Endothelial cell of umbilical vein (primary cell): ENCODE results near the gene ITPR1. TPM values are rescaled to one million over a fixed set of nuclear protein-coding genes. Genes with fewer than 3 reads are reported as not detected.

ENCODE experiments used
- BruUV-seq: library from RNA; stranded (reverse); fragments of 400-500 nt; replicated peaks from 2 replicates; lab custom pipeline; 2021; lab: Mats Ljungman, UMichigan
- CTCF ChIA-PET: fragments of 300-600, 350-600 bp; sonication (Branson Sonifier 250); formaldehyde crosslinking; loops from one replicate; lab custom pipeline; 2021; ENCODE audit warnings: antibody characterized with exemption, inconsistent platforms; lab: Charles Lee
- POLR2A ChIA-PET: fragments of 300-600, 350-600 bp; sonication (Branson Sonifier 250); formaldehyde crosslinking; loops from one replicate; lab custom pipeline; 2021; ENCODE audit warnings: antibody characterized with exemption, inconsistent platforms; lab: Charles Lee
- DNase-seq: peaks from one replicate; pipeline ENCODE4 v3.0.0-alpha.2; 2011; ENCODE audit warnings: low read depth, low spot score
- FAIRE-seq: peaks from 2 replicates; lab custom pipeline; 2011; peaks lifted over from hg19 to GRCh38; lab: Jason Lieb, UNC
- H2AFZ ChIP-seq: 2 replicates; pipeline ENCODE4 v1.6.0; 2012; ENCODE audit warnings: low read depth, low read length, control low read depth, inconsistent platforms
- H3K27ac ChIP-seq: 2 replicates; pipeline ENCODE4 v1.5.1; 2011; ENCODE audit warnings: low read depth, mild to moderate bottlenecking, control low read depth, low read length, moderate library complexity; ENCODE audit not compliant: insufficient read depth
- H3K27me3 ChIP-seq, 2 experiments: 2 replicates each; pipeline versions ENCODE4 v1.6.0 to v1.6.1; 2011; ENCODE audit warnings: low read length in 2 of 2, mixed read lengths in 1 of 2; ENCODE audit not compliant: control insufficient read depth in 2 of 2, insufficient read depth in 2 of 2
- H3K36me3 ChIP-seq, 2 experiments: 2 replicates in 1 of 2; 3 replicates in 1 of 2; pipeline ENCODE4 v1.5.1; 2011; ENCODE audit warnings: low read length in 2 of 2, mild to moderate bottlenecking in 1 of 2, moderate library complexity in 1 of 2; ENCODE audit not compliant: control insufficient read depth in 2 of 2, insufficient read depth in 2 of 2; ENCODE audit errors: extremely low read depth in 1 of 2
- H3K4me1 ChIP-seq: 3 replicates; pipeline ENCODE4 v1.5.1; 2011; ENCODE audit warnings: mild to moderate bottlenecking, low read length; ENCODE audit not compliant: control insufficient read depth, insufficient read depth; ENCODE audit errors: extremely low read depth
- H3K4me2 ChIP-seq: 2 replicates; pipeline ENCODE4 v1.6.1; 2011; ENCODE audit warnings: low read length, control low read depth, mixed read lengths; ENCODE audit not compliant: insufficient read depth
- H3K4me3 ChIP-seq, 3 experiments: fragments of 200-600 bp in 1 of 3; sonication (generic), shearing (Covaris generic) in 1 of 3; replicated peaks in 1 of 3; 2 replicates each; pipeline ENCODE4 v1.5.1; 2011 to 2016; ENCODE audit warnings: control low read depth in 3 of 3, low read length in 3 of 3, mild to moderate bottlenecking in 2 of 3, inconsistent platforms in 1 of 3, low read depth in 1 of 3, moderate library complexity in 1 of 3; ENCODE audit not compliant: insufficient read depth in 1 of 3
- H3K79me2 ChIP-seq: 2 replicates; pipeline ENCODE4 v1.6.0; 2012; ENCODE audit warnings: low read length, inconsistent platforms; ENCODE audit not compliant: control insufficient read depth, insufficient read depth
- H3K9ac ChIP-seq: replicated peaks from 2 replicates; pipeline ENCODE3; 2011; ENCODE audit warnings: low read length, control low read depth; ENCODE audit not compliant: insufficient read depth; ENCODE audit errors: extremely low read depth
- H3K9me1 ChIP-seq: replicated peaks from 3 replicates; pipeline ENCODE4 v1.6.0; 2011; ENCODE audit warnings: mild to moderate bottlenecking, low read length; ENCODE audit not compliant: control insufficient read depth, insufficient read depth; ENCODE audit errors: extremely low read depth
- H3K9me3 ChIP-seq: replicated peaks from 2 replicates; pipeline ENCODE4 v1.5.1; 2012; ENCODE audit warnings: low read length, inconsistent platforms; ENCODE audit not compliant: control insufficient read depth, insufficient read depth
- H4K20me1 ChIP-seq: replicated peaks from 2 replicates; pipeline ENCODE3; 2011; ENCODE audit warnings: mild to moderate bottlenecking, low read length; ENCODE audit not compliant: control insufficient read depth, insufficient read depth; ENCODE audit errors: extremely low read depth
- CTCF ChIP-seq, 2 donors: IDR thresholded peaks; 1 replicate in 1 of 2; 2 replicates in 1 of 2; pipeline ENCODE4 v1.5.1; 2011; ENCODE audit warnings: low read length in 2 of 2, mild to moderate bottlenecking in 2 of 2, moderate library complexity in 2 of 2, control low read depth in 1 of 2, inconsistent platforms in 1 of 2, low read depth in 1 of 2; ENCODE audit not compliant: insufficient read depth in 1 of 2; ENCODE audit errors: extremely low read depth in 1 of 2
- EZH2 ChIP-seq: IDR thresholded peaks from 2 replicates; pipeline ENCODE4 v1.6.1; 2012; ENCODE audit warnings: borderline replicate concordance, low read depth, mild to moderate bottlenecking, moderate library complexity, low read length, inconsistent platforms; ENCODE audit not compliant: severe bottlenecking
- FOS ChIP-seq: IDR thresholded peaks from 2 replicates; pipeline ENCODE4 v1.6.1; 2011; ENCODE audit warnings: mild to moderate bottlenecking, low read length, moderate library complexity, borderline replicate concordance; ENCODE audit not compliant: insufficient read depth
- GATA2 ChIP-seq: IDR thresholded peaks from 2 replicates; pipeline ENCODE4 v1.7.0; 2011; ENCODE audit warnings: low read depth, mild to moderate bottlenecking, moderate library complexity, mixed read lengths, low read length; ENCODE audit not compliant: insufficient read length, insufficient read depth
- JUN ChIP-seq: IDR thresholded peaks from 2 replicates; pipeline ENCODE4 v1.6.1; 2011; ENCODE audit warnings: borderline replicate concordance, low read depth; ENCODE audit not compliant: insufficient read length, insufficient read depth
- MAX ChIP-seq: IDR thresholded peaks from 2 replicates; pipeline ENCODE4 v1.6.1; 2011; ENCODE audit not compliant: insufficient read depth, insufficient read length
- MYC ChIP-seq: IDR thresholded peaks from one replicate; pipeline ENCODE4 v1.6.1; 2011; ENCODE audit warnings: mild to moderate bottlenecking, low read depth, low read length
- POLR2A ChIP-seq: IDR thresholded peaks from 2 replicates; pipeline ENCODE4 v1.6.1; 2012; ENCODE audit warnings: low read depth, mild to moderate bottlenecking, control low read depth, low read length
- POLR2AphosphoS5 ChIP-seq: IDR thresholded peaks from 2 replicates; pipeline ENCODE4 v1.6.1; 2012; ENCODE audit warnings: low read depth, mild to moderate bottlenecking, control low read depth, low read length, moderate library complexity; ENCODE audit not compliant: insufficient read depth
- dilution Hi-C: fragments of 300-500 bp; cut with MboI; formaldehyde crosslinking; loops from one replicate; pipeline ENCODE4 v1.15.0; 2019; ENCODE audit warnings: low sequenced_read_pairs; ENCODE audit not compliant: extremely low pct_ligation_motif_present
- intact Hi-C: fragments of 100-400 bp; cut with micrococcal nuclease; formaldehyde crosslinking; loops from one replicate; pipeline ENCODE4 v1.10.0; 2022
- polyA plus RNA-seq, 4 experiments: library from polyadenylated mRNA; depleted of rRNA in 3 of 4; stranded (reverse) in 3 of 4; unstranded in 1 of 4; fragments of >200 nt; gene quantifications; 2 replicates each; pipeline versions ENCODE4 v1.2.1 to v1.2.3, GENCODE V29; 2011 to 2012; ENCODE audit warnings: missing spikeins in 1 of 4
- total RNA-seq: library from RNA; stranded (reverse); gene quantifications from 2 replicates; pipeline ENCODE4 v1.2.3, GENCODE V29; 2021

The ITPR1 gene
- total and polyA plus RNA-seq, 2 donors (not counting 3 experiments of a cell fraction or from before 2014, with no cell fraction given) = 5.1 to 16.1 TPM

- H3K9ac ChIP-seq = no peak overlapping the region
- ChIA-PET POLR2A (no interaction called here), CTCF (interaction anchor here (0.5 to 2.8 kb wide), 8 partner anchors 9 to 169 kb away, joined by 3 to 9 read pairs (median 3); no protein-coding TSS in a partner anchor)
- peaks cover 7% of the 10 kb centered on the region for H3K4me1 ChIP-seq
- FAIRE-seq = no peak
- no peak for DNase-seq
- no peak overlapping the region for H3K4me2 ChIP-seq
- no TSS peak for BruUV-seq
- no peaks in the 10 kb centered on the region for H3K36me3 ChIP-seq
- H4K20me1 ChIP-seq = no peaks in the 10 kb centered on the region
- TF ChIP-seq EZH2 = no peak
- no peak for TF ChIP-seq GATA2
- no peak for TF ChIP-seq JUN
- no peak for TF ChIP-seq MYC
- no peak for TF ChIP-seq CTCF (IDR thresholded peaks at IDR 0.05; ENCODE audit: extremely low read depth in 1 of 2, insufficient read depth in 1 of 2, low read depth in 1 of 2, low read length in 2 of 2)
- no peak for TF ChIP-seq POLR2AphosphoS5
- no peak for TF ChIP-seq MAX
- TF ChIP-seq FOS = no peak
- TF ChIP-seq POLR2A = no peak
- dilution Hi-C loops = no loop called here
- no peaks in the 10 kb centered on the region for H3K27me3 ChIP-seq
- H3K9me1 ChIP-seq = no peaks in the 10 kb centered on the region
- H2AFZ ChIP-seq = no peak overlapping the region
- H3K79me2 ChIP-seq = no peaks in the 10 kb centered on the region
- no peak overlapping the region for H3K27ac ChIP-seq
- intact Hi-C loops = no loop called here
- no peak overlapping the region for H3K4me3 ChIP-seq
- no peaks in the 10 kb centered on the region for H3K9me3 ChIP-seq
These were observed 27.1 kb downstream of the ITPR1 start for GRCh38 chr3:4520033-4520816.
